Measurements from ENCODE around the gene RPS27L.

GRCh38 chr15:63194302-63194701 lies 37.0 kb upstream of the RPS27L start:
- TF ChIP-seq, protein P1, sequence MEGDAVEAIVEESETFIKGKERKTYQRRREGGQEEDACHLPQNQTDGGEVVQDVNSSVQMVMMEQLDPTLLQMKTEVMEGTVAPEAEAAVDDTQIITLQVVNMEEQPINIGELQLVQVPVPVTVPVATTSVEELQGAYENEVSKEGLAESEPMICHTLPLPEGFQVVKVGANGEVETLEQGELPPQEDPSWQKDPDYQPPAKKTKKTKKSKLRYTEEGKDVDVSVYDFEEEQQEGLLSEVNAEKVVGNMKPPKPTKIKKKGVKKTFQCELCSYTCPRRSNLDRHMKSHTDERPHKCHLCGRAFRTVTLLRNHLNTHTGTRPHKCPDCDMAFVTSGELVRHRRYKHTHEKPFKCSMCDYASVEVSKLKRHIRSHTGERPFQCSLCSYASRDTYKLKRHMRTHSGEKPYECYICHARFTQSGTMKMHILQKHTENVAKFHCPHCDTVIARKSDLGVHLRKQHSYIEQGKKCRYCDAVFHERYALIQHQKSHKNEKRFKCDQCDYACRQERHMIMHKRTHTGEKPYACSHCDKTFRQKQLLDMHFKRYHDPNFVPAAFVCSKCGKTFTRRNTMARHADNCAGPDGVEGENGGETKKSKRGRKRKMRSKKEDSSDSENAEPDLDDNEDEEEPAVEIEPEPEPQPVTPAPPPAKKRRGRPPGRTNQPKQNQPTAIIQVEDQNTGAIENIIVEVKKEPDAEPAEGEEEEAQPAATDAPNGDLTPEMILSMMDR (IDR thresholded peaks at IDR 0.05; ENCODE audit: poor library complexity), result no peak
- TF ChIP-seq EZH2 (IDR thresholded peaks at IDR 0.05; ENCODE audit: borderline replicate concordance), result no peak
